HG02623 (cell line): ENCODE results near the gene PMFBP1.

ENCODE experiments used
- ATAC-seq: cut with Tn5 transposase; IDR thresholded peaks from one replicate; pipeline ENCODE4 v1.9.1; 2021; ENCODE audit warnings: moderate library complexity; ENCODE audit not compliant: unreplicated experiment

PMFBP1 gene, protein sequence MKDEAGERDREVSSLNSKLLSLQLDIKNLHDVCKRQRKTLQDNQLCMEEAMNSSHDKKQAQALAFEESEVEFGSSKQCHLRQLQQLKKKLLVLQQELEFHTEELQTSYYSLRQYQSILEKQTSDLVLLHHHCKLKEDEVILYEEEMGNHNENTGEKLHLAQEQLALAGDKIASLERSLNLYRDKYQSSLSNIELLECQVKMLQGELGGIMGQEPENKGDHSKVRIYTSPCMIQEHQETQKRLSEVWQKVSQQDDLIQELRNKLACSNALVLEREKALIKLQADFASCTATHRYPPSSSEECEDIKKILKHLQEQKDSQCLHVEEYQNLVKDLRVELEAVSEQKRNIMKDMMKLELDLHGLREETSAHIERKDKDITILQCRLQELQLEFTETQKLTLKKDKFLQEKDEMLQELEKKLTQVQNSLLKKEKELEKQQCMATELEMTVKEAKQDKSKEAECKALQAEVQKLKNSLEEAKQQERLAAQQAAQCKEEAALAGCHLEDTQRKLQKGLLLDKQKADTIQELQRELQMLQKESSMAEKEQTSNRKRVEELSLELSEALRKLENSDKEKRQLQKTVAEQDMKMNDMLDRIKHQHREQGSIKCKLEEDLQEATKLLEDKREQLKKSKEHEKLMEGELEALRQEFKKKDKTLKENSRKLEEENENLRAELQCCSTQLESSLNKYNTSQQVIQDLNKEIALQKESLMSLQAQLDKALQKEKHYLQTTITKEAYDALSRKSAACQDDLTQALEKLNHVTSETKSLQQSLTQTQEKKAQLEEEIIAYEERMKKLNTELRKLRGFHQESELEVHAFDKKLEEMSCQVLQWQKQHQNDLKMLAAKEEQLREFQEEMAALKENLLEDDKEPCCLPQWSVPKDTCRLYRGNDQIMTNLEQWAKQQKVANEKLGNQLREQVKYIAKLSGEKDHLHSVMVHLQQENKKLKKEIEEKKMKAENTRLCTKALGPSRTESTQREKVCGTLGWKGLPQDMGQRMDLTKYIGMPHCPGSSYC

DNA sequence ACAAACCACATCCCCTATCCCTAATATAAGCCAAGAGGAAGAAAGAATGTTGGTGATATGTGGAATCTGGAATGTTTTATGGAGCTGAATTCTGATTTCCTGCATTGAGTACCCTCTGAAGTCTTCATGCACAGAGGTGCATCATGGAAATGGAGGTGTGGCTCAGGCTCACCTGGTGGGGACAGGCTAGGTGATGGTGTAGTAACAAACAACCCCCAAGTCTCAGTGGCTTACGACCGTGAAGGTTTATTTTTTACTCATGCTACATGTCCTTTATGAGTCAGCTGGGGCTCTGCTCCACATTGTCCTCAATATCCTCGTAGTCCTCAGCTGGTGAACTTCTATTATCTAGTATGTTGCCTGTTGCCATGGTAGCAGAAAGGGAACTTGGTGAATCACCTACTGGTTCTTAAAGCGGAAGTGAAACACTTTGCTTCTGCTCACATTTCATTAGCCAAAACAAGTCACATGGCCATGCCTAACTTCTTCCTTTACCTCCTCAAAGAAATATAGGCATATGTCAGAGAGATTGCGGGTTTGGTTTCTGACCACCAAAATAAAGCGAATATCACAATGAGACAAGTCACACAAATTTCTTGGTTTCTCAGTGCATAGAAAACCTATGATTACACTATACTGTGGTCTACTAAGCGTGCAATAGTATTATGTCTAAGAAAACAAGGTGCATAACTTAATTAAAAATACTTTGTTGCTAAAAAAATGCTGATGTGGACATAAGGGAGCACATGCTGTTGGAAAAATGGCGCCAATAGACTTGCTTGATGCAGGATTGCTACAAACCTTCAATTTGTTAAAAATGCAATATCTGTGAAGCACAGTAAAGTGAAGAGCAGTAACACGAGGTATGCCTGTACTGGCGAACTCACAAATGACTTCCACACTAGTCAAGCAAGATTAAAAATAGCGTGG, at the start of gene PMFBP1:
Gene PMFBP1, minus strand, starts transcription at position 51 of the 930 bp plus-strand sequence. CDS start 947 bp downstream, outside the sequence.
- peak; percentile 94 for ATAC-seq

DNA sequence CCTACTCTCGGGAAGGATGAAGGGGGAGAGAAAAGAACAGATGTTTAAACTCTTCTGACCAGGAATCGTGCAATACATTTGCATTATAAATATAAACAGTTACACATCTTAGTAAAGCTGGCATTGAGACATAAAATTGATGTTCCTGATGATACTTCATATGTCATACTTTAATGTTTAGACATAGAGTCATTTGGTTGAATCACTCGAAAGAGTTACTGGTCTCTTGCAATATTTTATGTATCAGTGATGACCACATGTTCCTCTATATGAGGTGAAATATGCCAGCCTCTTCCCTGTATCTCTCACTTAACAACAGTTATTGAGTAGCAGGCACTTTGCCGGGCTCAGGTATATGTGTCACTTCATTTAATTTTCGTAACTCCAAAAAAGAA, 49.7 kb upstream of the PMFBP1 start:
- no peak for ATAC-seq

GRCh38 chr16:72220875-72221629, 49.1 kb upstream of the PMFBP1 start:
- ATAC-seq, result no peak

DNA sequence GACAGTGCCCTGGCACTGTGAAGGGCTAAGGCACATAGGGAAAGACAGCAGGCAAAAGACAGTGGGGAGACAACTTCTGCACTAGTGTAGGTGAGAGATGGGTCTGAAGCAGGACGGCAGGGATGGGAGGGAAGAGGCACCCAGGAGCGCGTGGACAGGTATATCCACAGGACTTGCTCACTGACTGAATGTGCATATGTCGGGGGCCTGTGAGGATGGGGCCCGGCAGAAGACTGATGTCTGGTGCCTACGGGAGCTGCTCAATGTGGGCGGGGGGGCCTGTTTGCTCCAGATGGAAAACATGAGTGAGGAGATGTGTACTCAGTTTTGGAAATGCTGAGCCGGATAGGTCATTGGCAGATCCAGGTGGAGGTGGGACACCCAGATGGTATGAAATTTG, 47.3 kb upstream of the PMFBP1 start:
- no peak for ATAC-seq

DNA sequence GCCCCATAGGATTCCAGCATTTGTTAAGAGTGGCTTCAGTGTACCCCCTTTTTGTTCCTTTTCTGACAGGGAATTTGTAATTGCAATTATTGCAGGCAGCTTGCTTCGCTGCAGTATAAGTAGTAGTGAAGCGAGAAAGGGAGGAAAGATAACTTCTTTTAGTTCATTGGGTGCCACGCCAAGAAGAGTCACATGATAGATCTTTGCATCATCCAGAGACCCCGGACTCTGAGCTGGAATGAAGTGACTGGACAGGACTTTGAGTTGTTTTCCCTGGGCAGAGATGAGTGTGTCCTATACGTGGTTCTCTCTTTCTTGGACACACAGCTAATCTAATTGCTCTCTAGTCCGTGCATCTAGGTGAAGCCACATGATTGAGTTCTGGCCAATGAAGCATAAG, 44.8 kb upstream of the PMFBP1 start:
- no peak for ATAC-seq

DNA sequence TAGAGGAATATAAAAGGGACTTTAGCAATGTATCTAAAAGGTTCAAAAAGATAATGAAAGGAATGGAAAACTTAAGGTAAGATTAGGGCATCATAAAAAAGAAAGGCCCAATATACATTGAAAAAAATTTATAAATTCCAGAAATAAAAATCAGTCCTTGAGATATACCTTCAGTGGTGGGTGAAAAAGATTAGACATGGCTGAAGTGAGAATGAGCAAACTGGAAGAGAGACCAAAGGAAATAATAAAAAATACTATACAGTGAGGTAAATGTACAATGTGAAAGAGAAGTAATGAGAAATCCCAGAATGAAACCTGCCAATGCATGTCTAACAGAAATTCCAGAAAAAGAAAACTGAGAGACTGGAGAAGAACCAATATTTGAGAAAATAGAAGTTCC, 42.9 kb upstream of the PMFBP1 start:
- ATAC-seq, result no peak

GRCh38 chr16:72211110-72211509, 39.2 kb upstream of the PMFBP1 start:
- ATAC-seq, result no peak

DNA sequence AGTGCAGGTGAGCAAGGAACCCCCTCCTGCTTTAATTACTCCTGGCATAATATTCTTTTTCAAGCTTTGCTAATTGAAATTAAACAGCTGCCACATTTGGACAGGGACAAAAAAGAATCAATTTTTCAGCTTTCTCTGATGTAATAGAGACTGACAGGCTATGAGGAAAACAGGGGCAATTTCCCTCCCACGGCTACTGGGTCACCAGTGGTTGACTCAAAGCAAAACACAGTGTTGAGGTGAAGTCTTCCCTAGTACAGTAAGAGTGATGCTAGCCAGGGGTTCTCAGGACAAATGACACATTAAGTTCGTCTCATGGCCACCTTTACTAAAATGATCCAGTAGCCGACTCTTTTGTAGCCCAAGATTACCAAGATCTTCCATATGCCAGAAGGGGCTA, 38.6 kb upstream of the PMFBP1 start:
- ATAC-seq, result peak; percentile 40

- no peak for ATAC-seq
These were observed 38.1 kb upstream of the PMFBP1 start for GRCh38 chr16:72210072-72210471.

DNA sequence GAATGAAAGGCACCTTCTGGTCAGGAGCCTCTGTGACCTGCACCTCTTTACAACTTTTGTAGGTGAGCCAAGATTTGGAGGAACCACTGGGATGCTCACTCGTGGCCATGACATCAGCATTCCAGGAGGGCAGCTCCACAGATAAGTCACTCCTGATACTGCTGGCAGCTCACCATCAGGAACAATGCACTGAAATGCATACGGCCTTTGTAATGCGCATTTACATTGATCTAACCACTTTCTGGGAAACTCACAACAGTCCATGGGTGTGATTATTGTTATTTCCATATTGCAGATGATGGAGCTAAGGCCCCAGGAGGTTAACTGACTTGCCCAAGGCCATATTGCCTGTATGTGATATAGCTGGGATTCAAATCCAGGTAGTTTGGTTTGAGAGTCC, 34.3 kb upstream of the PMFBP1 start:
- no peak for ATAC-seq

DNA sequence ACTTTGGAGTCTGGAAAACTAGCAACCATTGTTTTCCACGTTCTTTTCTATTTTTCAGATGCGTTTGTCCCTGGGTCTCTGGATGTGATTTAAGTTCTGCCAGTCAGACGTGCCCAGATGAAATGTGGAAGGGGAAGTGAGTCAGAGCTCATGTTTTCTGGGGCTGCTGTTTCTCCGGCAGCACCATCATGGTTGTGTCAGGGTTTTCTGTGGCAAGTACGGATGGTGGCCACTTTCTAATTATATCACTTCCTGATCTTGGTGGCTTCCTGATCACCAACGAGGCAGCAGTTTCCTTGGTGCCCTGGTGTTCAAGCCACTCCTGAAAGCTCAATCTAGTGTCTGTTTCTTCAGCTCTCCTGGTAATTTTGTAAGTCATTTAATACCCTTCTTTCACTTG, 31.4 kb upstream of the PMFBP1 start:
- peak; percentile 71 for ATAC-seq

- ATAC-seq, result no peak
These were observed 30.1 kb upstream of the PMFBP1 start for GRCh38 chr16:72202014-72202413.

DNA sequence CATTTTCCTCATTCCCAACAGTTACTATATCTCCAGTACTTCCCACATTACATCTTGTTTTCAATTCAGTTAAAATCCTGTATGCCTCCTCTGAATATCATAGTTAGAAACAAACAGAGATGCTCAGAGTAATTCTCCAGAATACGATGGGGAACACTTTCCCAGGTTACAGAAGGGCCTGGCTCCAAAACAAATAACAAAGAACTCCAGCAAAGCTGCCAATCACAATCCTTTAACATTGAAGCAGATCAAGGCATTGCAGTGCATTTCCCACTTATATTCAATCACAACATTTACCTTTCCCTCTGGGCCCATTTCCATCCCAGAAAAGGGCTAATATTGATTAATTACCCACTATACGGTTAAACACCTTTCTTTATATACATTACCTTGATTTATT, 29.4 kb upstream of the PMFBP1 start:
- no peak for ATAC-seq

- no peak for ATAC-seq
These were observed 27.9 kb upstream of the PMFBP1 start for GRCh38 chr16:72199761-72200337.

- ATAC-seq, result no peak
These were observed 26.8 kb upstream of the PMFBP1 start for GRCh38 chr16:72198771-72199201.

GRCh38 chr16:72198021-72198711, 26.2 kb upstream of the PMFBP1 start:
- ATAC-seq, result no peak

GRCh38 chr16:72197545-72197944, 25.6 kb upstream of the PMFBP1 start:
- no peak for ATAC-seq

DNA sequence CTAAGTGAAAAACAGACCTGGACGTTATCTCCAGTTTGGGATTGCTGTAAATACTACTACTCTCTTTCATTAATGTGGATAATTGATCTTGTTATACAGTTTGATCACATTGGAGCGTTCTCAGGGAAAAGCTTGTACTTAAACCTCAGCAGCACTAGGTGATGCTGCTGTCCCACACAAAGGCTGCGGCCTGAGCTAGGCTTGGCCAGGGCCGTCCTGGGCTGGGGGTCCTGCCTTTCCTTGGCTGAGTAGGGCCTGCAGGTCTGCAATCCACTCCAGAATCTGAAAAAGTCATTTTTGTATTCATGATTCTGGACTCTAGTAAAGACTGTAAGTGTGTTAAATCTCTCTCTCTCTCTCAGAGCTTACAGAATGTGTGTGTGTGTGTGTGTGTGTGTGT, 23.7 kb upstream of the PMFBP1 start:
- no peak for ATAC-seq

- ATAC-seq, result no peak
These were observed 19.6 kb upstream of the PMFBP1 start for GRCh38 chr16:72191551-72191950.
